Heart right ventricle (tissue), 16 donors: ENCODE data around the gene SLC43A2. TPM values are rescaled to one million over a fixed set of nuclear protein-coding genes. Genes with fewer than 3 reads are reported as not detected.
"Not testable (repeated sequence)": the region's sequence is repeated elsewhere in the genome, so short reads cannot be mapped to it uniquely, and the experiment has no call there.

Experiments
- ATAC-seq, 8 donors: fragments of 200-7000 bp; cut with Tn5 transposase; one replicate each; pipeline ENCODE4 v1.9.1; 2020; ENCODE audit warnings: mild to moderate bottlenecking in 8 of 8, moderate library complexity in 8 of 8, moderate number of reproducible peaks in 1 of 8
- DNase-seq, 2 donors: peaks; one replicate each; pipeline ENCODE4 v3.0.0-alpha.2; 2020
- H3K27ac ChIP-seq, 10 donors: fragments of 200-600 bp; sonication (generic) in 2 of 10; one replicate each; pipeline versions ENCODE4 v1.5.0 to v1.8.0; 2020 to 2022; ENCODE audit warnings: mild to moderate bottlenecking in 3 of 10
- H3K27me3 ChIP-seq, 7 donors: fragments of 200-600 bp; one replicate each; pipeline ENCODE4 v1.8.0; 2021 to 2022; ENCODE audit warnings: mild to moderate bottlenecking in 2 of 7
- H3K36me3 ChIP-seq, 9 donors: fragments of 200-600 bp; sonication (generic) in 1 of 9; one replicate each; pipeline versions ENCODE4 v1.5.0 to v1.8.0; 2020 to 2022; ENCODE audit warnings: mild to moderate bottlenecking in 2 of 9
- H3K4me1 ChIP-seq, 9 donors: fragments of 200-600 bp; sonication (generic) in 1 of 9; one replicate each; pipeline versions ENCODE4 v1.5.0 to v1.8.0; 2020 to 2022; ENCODE audit warnings: mild to moderate bottlenecking in 4 of 9
- H3K4me3 ChIP-seq, 10 donors: fragments of 200-600 bp; sonication (generic) in 2 of 10; one replicate each; pipeline versions ENCODE4 v1.5.0 to v1.8.0; 2020 to 2022; ENCODE audit warnings: mild to moderate bottlenecking in 7 of 10, moderate library complexity in 2 of 10
- H3K9me3 ChIP-seq, 11 donors: fragments of 200-600 bp in 10 of 11; sonication (generic) in 2 of 11; one replicate each; pipeline versions ENCODE4 v1.5.0 to v1.8.0; 2013 to 2022; ENCODE audit warnings: mild to moderate bottlenecking in 2 of 11, control low read depth in 1 of 11, moderate library complexity in 1 of 11
- CTCF ChIP-seq, 9 donors: fragments of 200-600 bp; sonication (generic) in 2 of 9; IDR thresholded peaks; one replicate each; pipeline versions ENCODE4 v1.5.0 to v1.8.0; 2021 to 2022; ENCODE audit warnings: antibody characterized with exemption in 9 of 9, mild to moderate bottlenecking in 5 of 9, moderate library complexity in 1 of 9
- WGBS, 2 donors: extraction: QIAGEN DNeasy Blood & Tissue Kit; methylation state at CpG; one replicate each; pipeline ENCODE4 v1.1.7; 2013; ENCODE audit warnings: inconsistent platforms in 1 of 2; 5-methylcytosine and 5-hydroxymethylcytosine counted together
- intact Hi-C, 10 donors: fragments of 100-400 bp; cut with DNase I; formaldehyde crosslinking; loops; one replicate each; pipeline versions ENCODE4 v1.11.1 to v1.14.2; 2022
- polyA plus RNA-seq, 2 donors: library from polyadenylated mRNA; stranded (reverse); fragments of 200-250 nt; gene quantifications; one replicate each; pipeline ENCODE4 v1.2.3, GENCODE V29; 2013
- total RNA-seq, 10 donors: library from RNA; stranded (reverse); fragmentation: NEBNext Ultra II Directional in 3 of 10; extraction: Animal tissue kit (Norgen Biotek cat#: 25700) in 3 of 10; gene quantifications; one replicate each; pipeline versions ENCODE4 v1.2.1 to v1.2.4, GENCODE V29; 2021 to 2023
- donor health status: Arrhythmogenic right ventricular cardiomyopathy.
- donor health status: ischemic (EF 13 %, LVEDD 7.1; RV severe dilation, severe dysfunction).
- donor health status: healthy with polysubstance abuse.
- donor health status: DM: no; HTN: yes; CAD: no.
- donor health status: DM: no; HTN: no; CAD: no.
- donor health status: ischemic (EF 25% LVEDD 6.9; RV normal size, moderate dysfunction).
- donor health status: ischemic (EF 25% LVEDD 5.7; RV mildly dilated, moderate dysfunction).
- donor health status: healthy.
- donor health status: DM: yes; HTN: yes; CAD: no.
- donor health status: Ischemic cardiomyopathy.
- donor health status: ischemic (EF 35%, LVEDD 5.7; RV mildly dilated, moderate dysfunction).
- donor health status: nonischemic (EF 11% LVEDD 7.7; RV severe dilation, severe dysfunction).
- donor health status: DM: yes; HTN: yes; CAD: no.
- donor health status: PGD.
- donor health status: ischemic (EF 29% LVEDD 5.4; RV normal size, mild dysfunction).
- donor health status: nonischemic (EF 23%, LVEDD 6.1; RV moderate dilation, normal function).

SLC43A2 gene
- total and polyA plus RNA-seq, 12 donors: 1.6 to 16.4 (median 6.1) TPM

- no peak for DNase-seq
- Histone ChIP-seq H3K27ac (peak overlapping the region in 1 of 10 donors; percentile 70), H3K4me3 (peak overlapping the region in 1 of 10 donors; percentile 12), H3K27me3 (no peaks in the 10 kb centered on the region), H3K9me3 (no peaks in the 10 kb centered on the region), H3K36me3 (no peaks in the 10 kb centered on the region), H3K4me1 (peaks cover 0 to 29% (median 7%) of the 10 kb centered on the region in 9 donors)
- no peak for ATAC-seq
- 60 to 61% methylated on average over 14 of the region's 14 CpGs for WGBS, 2 donors
- TF ChIP-seq CTCF (IDR thresholded peaks at IDR 0.05): no peak
- intact Hi-C loops: loop anchor here in 1 of 10 donors (10.0 kb wide), 1 partner anchor 292 kb away; the partner anchor contains the start of genes BHLHA9 and TRARG1
Observed at GRCh38 chr17:1566505-1567199, 62.0 kb downstream of the SLC43A2 start.

GRCh38 chr17:1565877-1566276 lies 62.8 kb downstream of the SLC43A2 start:
- intact Hi-C loops: loop anchor here in 1 of 10 donors (10.0 kb wide), 1 partner anchor 291 kb away; the partner anchor contains the start of genes BHLHA9 and TRARG1
- Histone ChIP-seq H3K4me3 (no peak overlapping the region), H3K36me3 (no peaks in the 10 kb centered on the region), H3K9me3 (no peaks in the 10 kb centered on the region), H3K27ac (peak overlapping the region in 1 of 10 donors; percentile 70), H3K4me1 (peaks cover 4 to 37% (median 15%) of the 10 kb centered on the region in 9 donors), H3K27me3 (no peaks in the 10 kb centered on the region)
- ATAC-seq (no peak), DNase-seq (no peak)
- 51 to 67% methylated on average over 6 of the region's 6 CpGs for WGBS, 2 donors
- no peak for TF ChIP-seq CTCF (IDR thresholded peaks at IDR 0.05)

GRCh38 chr17:1563786-1564613 lies 64.6 kb downstream of the SLC43A2 start:
- no peak for DNase-seq
- 56 to 66% methylated on average over 19 of the region's 19 CpGs for WGBS, 2 donors
- H3K4me1 ChIP-seq: peaks cover 4 to 49% (median 32%) of the 10 kb centered on the region in 9 donors
- H3K4me3 ChIP-seq: no peak overlapping the region
- TF ChIP-seq CTCF (IDR thresholded peaks at IDR 0.05): no peak
- ATAC-seq: no peak
- H3K27me3 ChIP-seq: no peaks in the 10 kb centered on the region
- no peaks in the 10 kb centered on the region for H3K9me3 ChIP-seq
- H3K27ac ChIP-seq: no peak overlapping the region
- peaks cover 0 to 3% (median 0%) of the 10 kb centered on the region in 9 donors for H3K36me3 ChIP-seq
- intact Hi-C loops: loop anchor here in 1 of 10 donors (10.0 kb wide), 1 partner anchor 289 kb away; the partner anchor contains the start of genes BHLHA9 and TRARG1

- H3K9me3 ChIP-seq, H3K36me3 ChIP-seq, H3K27me3 ChIP-seq, DNase-seq, H3K27ac ChIP-seq, ATAC-seq: not testable (repeated sequence)
- 90% methylated on average over 15 of the region's 15 CpGs for WGBS, 2 donors
- H3K4me1 ChIP-seq: peaks cover 4 to 51% (median 34%) of the 10 kb centered on the region in 9 donors
- intact Hi-C loops: loop anchor here in 1 of 10 donors (10.0 kb wide), 1 partner anchor 289 kb away; the partner anchor contains the start of genes BHLHA9 and TRARG1
- H3K4me3 ChIP-seq: peak overlapping the region in 2 of 10 donors; percentile 85 to 86
Observed at GRCh38 chr17:1563471-1563785, 65.2 kb downstream of the SLC43A2 start.
